K562 (cell line): ENCODE data around the gene FPR1. TPM values are rescaled to one million over a fixed set of nuclear protein-coding genes. Genes with fewer than 3 reads are reported as not detected.
A peak's percentile ranks its signal among the peaks of the same experiment; 100 is the strongest.

ENCODE experiments used
- BCL6 ChIP-seq: fragments of 250-450 bp; sonication (Bioruptor Pico); IDR thresholded peaks from 2 replicates; pipeline ENCODE4 v1.4.0; 2020
- E2F1 ChIP-seq: sonication (generic); formaldehyde crosslinking; IDR thresholded peaks from 2 replicates; pipeline ENCODE4 v1.8.1; 2023; ENCODE audit warnings: mild to moderate bottlenecking, missing genetic modification reagents, moderate library complexity
- FIP1L1 ChIP-seq: fragments of 200-400 bp; formaldehyde crosslinking; IDR thresholded peaks from 2 replicates; pipeline ENCODE4 v1.6.1; 2018; ENCODE audit warnings: mild to moderate bottlenecking, low read depth, low read length; ENCODE audit not compliant: poor library complexity, severe bottlenecking
- FOXJ2 ChIP-seq: fragments of 200-800 bp; sonication (Bioruptor generic); IDR thresholded peaks from 2 replicates; pipeline ENCODE4 v1.6.1; 2016; ENCODE audit warnings: missing genetic modification characterization, missing compliant biosample characterization
- HNRNPLL ChIP-seq: fragments of 200-400 bp; formaldehyde crosslinking; IDR thresholded peaks from 2 replicates; pipeline ENCODE4 v1.6.1; 2017; ENCODE audit warnings: low read length, low read depth, mild to moderate bottlenecking; ENCODE audit not compliant: poor library complexity, severe bottlenecking
- ILF3 ChIP-seq: fragments of 450-650 bp; IDR thresholded peaks from 2 replicates; pipeline ENCODE4 v1.6.1; 2018; ENCODE audit warnings: antibody characterized with exemption, mild to moderate bottlenecking, moderate library complexity, borderline replicate concordance
- KLF1 ChIP-seq: fragments of 450-650 bp; IDR thresholded peaks from 2 replicates; pipeline ENCODE4 v1.6.1; 2016; ENCODE audit warnings: missing genetic modification characterization, missing compliant biosample characterization
- MAFK ChIP-seq: IDR thresholded peaks from 2 replicates; pipeline ENCODE4 v1.6.1; 2011; ENCODE audit warnings: low read length, improper control_type of control experiment
- MAZ ChIP-seq, 2 experiments: fragments of 450-650 bp in 1 of 2; sonication (generic) in 1 of 2; formaldehyde crosslinking; IDR thresholded peaks in 1 of 2; conservative IDR thresholded peaks in 1 of 2; 2 replicates each; pipeline versions ENCODE4 v1.4.0 to v1.5.0; 2020; ENCODE audit warnings: mild to moderate bottlenecking in 1 of 2, missing genetic modification reagents in 1 of 2
- MXI1 ChIP-seq: IDR thresholded peaks from 2 replicates; pipeline ENCODE4 v1.6.1; 2011; ENCODE audit warnings: low read depth, mild to moderate bottlenecking, improper control_type of control experiment, low read length
- MYNN ChIP-seq, 2 experiments: sonication (generic); formaldehyde crosslinking in 1 of 2; IDR thresholded peaks; 2 replicates each; pipeline versions ENCODE4 v1.5.0 to v1.6.1; 2016 to 2020; ENCODE audit warnings: antibody characterized with exemption in 1 of 2, missing genetic modification reagents in 1 of 2
- POLR2B ChIP-seq: fragments of 450-650 bp; IDR thresholded peaks from 2 replicates; pipeline ENCODE4 v1.6.1; 2018; ENCODE audit warnings: low read depth; ENCODE audit not compliant: partially characterized antibody
- POLR2G ChIP-seq: fragments of 200-400 bp; formaldehyde crosslinking; IDR thresholded peaks from 2 replicates; pipeline ENCODE4 v1.6.1; 2017; ENCODE audit warnings: low read depth, mild to moderate bottlenecking, antibody characterized with exemption, low read length, moderate library complexity
- RFX7 ChIP-seq: fragments of 250-450 bp; sonication (Bioruptor Pico); IDR thresholded peaks from 2 replicates; pipeline ENCODE4 v1.5.1; 2021; ENCODE audit warnings: mild to moderate bottlenecking
- SAFB ChIP-seq: fragments of 200-400 bp; formaldehyde crosslinking; IDR thresholded peaks from 2 replicates; pipeline ENCODE4 v1.6.1; 2017; ENCODE audit warnings: low read depth, low read length, borderline replicate concordance
- SETDB1 ChIP-seq: IDR thresholded peaks from one replicate; pipeline ENCODE4 v1.6.1; 2012; ENCODE audit warnings: low read length, control low read depth, inconsistent platforms
- TEAD1 ChIP-seq, 2 experiments: fragments of 450-650 bp in 1 of 2; sonication (generic) in 1 of 2; formaldehyde crosslinking; IDR thresholded peaks; 2 replicates each; pipeline versions ENCODE4 v1.4.0 to v1.8.0; 2020 to 2022; ENCODE audit warnings: mild to moderate bottlenecking in 2 of 2, missing genetic modification reagents in 1 of 2
- ZBTB11 ChIP-seq, 3 experiments: fragments of 200-800 bp in 1 of 3; fragments of 250-450 bp in 1 of 3; fragments of 450-650 bp in 1 of 3; sonication (Bioruptor Pico) in 1 of 3; sonication (Bioruptor generic) in 1 of 3; formaldehyde crosslinking in 1 of 3; IDR thresholded peaks; 2 replicates each; pipeline versions ENCODE4 v1.6.1 to v1.8.0; 2016 to 2022; ENCODE audit warnings: mild to moderate bottlenecking in 2 of 3, missing genetic modification characterization in 2 of 3, missing compliant biosample characterization in 1 of 3, moderate library complexity in 1 of 3
- ZNF740 ChIP-seq, 3 experiments: fragments of 200-800 bp in 1 of 3; sonication (Bioruptor generic) in 1 of 3; sonication (generic) in 1 of 3; formaldehyde crosslinking in 1 of 3; IDR thresholded peaks; 2 replicates each; pipeline versions ENCODE4 v1.6.1 to v1.8.0; 2016 to 2022; ENCODE audit warnings: mild to moderate bottlenecking in 2 of 3, missing compliant biosample characterization in 2 of 3, missing genetic modification characterization in 2 of 3, missing genetic modification reagents in 1 of 3
- ZNF766 ChIP-seq: fragments of 200-800 bp; sonication (Bioruptor generic); conservative IDR thresholded peaks from 2 replicates; pipeline ENCODE4 v1.6.1; 2016; ENCODE audit warnings: missing genetic modification characterization, missing compliant biosample characterization
- ZSCAN32 ChIP-seq: fragments of 450-650 bp; formaldehyde crosslinking; IDR thresholded peaks from 2 replicates; pipeline ENCODE4 v1.4.0; 2020; ENCODE audit warnings: mild to moderate bottlenecking, moderate library complexity
- polyA plus RNA-seq, 8 experiments: library from polyadenylated mRNA; depleted of rRNA in 4 of 8; stranded (reverse) in 5 of 8; unstranded in 3 of 8; fragments of >200 nt; fragmentation: Nextera tagmentation in 2 of 8; fragmentation: Illumina TruSeq in 1 of 8; extraction: Ambion mirVana in 2 of 8; extraction: Trizol in 1 of 8; gene quantifications; 2 replicates each; pipeline versions ENCODE4 v1.2.1 to v1.2.3, GENCODE V29; 2011 to 2014; ENCODE audit warnings: inconsistent platforms in 1 of 8, missing spikeins in 1 of 8
- total RNA-seq, 7 experiments: library from RNA; depleted of rRNA in 6 of 7; stranded (reverse); fragments of >200 nt in 6 of 7; fragmentation: Illumina TruSeq in 2 of 7; extraction: Trizol in 2 of 7; gene quantifications; 2 replicates each; pipeline versions ENCODE4 v1.2.1 to v1.2.3, GENCODE V29; 2011 to 2021; ENCODE audit warnings: low replicate concordance in 1 of 7

The FPR1 gene
- total and polyA plus RNA-seq, 9 of the 15 experiments (the other 6 are each of a cell fraction or from before 2014, with no cell fraction given), result 0.06 to 0.25 (median 0.14) TPM; not detected in 4

- no peak for TF ChIP-seq POLR2G
- TF ChIP-seq E2F1 (CRISPR knock-in tag), result no peak
- no peak for TF ChIP-seq BCL6
- TF ChIP-seq MAFK, result no peak
- TF ChIP-seq KLF1 (tag), result no peak
- TF ChIP-seq MAZ (CRISPR knock-in tag; conservative IDR thresholded peaks at IDR 0.05 in 1 of 2, IDR thresholded peaks at IDR 0.05 in 1 of 2), result peak in 1 of 2 experiments; percentile 15; a peak in 1 of 4 replicates
- no peak for TF ChIP-seq ZSCAN32
- no peak for TF ChIP-seq MYNN (IDR thresholded peaks at IDR 0.05)
- no peak for TF ChIP-seq MYNN (CRISPR knock-in tag; IDR thresholded peaks at IDR 0.05)
- TF ChIP-seq TEAD1 (CRISPR knock-in tag; IDR thresholded peaks at IDR 0.05), result peak in 1 of 2 experiments; percentile 73; a peak in 1 of 4 replicates
- TF ChIP-seq SETDB1, result no peak
- no peak for TF ChIP-seq ZNF740 (CRISPR knock-in tag; IDR thresholded peaks at IDR 0.05)
- TF ChIP-seq ZNF740 (tag; IDR thresholded peaks at IDR 0.05), result no peak
- no peak for TF ChIP-seq ILF3
- no peak for TF ChIP-seq FIP1L1
- peak in 1 of 3 experiments; percentile 14; a peak in 1 of 6 replicates for TF ChIP-seq ZBTB11 (CRISPR knock-in tag; IDR thresholded peaks at IDR 0.05)
- TF ChIP-seq ZNF766 (CRISPR knock-in tag), result no peak
- TF ChIP-seq POLR2B, result peak; percentile 5
- no peak for TF ChIP-seq RFX7 (CRISPR knock-in tag)
- TF ChIP-seq SAFB, result no peak
- no peak for TF ChIP-seq FOXJ2 (tag)
- no peak for TF ChIP-seq MXI1
- no peak for TF ChIP-seq HNRNPLL
These were observed 49.4 kb downstream of the FPR1 start (continued) for GRCh38 chr19:51702103-51702824.
